T-helper 1 cell treated with Interleukin-12 subunit alpha and Interleukin-12 subunit beta and Interleukin-4 antibody, amounts not matched to agents 30 ng/mL and 1 ng/mL, for 36 hours (primary cell): ENCODE measurements around the gene TRIOBP. TPM values are rescaled to one million over a fixed set of nuclear protein-coding genes. Genes with fewer than 3 reads are reported as not detected.

Experiments
- intact Hi-C: fragments of 100-400 bp; cut with micrococcal nuclease; formaldehyde crosslinking; loops from one replicate; pipeline ENCODE4 v1.15.1; 2024
- total RNA-seq: library from RNA; stranded (reverse); gene quantifications from 2 replicates; pipeline ENCODE4 v1.2.3, GENCODE V29; 2022

The TRIOBP gene
- total RNA-seq, 1 donor from 2014 or later, result 45.8 TPM

DNA sequence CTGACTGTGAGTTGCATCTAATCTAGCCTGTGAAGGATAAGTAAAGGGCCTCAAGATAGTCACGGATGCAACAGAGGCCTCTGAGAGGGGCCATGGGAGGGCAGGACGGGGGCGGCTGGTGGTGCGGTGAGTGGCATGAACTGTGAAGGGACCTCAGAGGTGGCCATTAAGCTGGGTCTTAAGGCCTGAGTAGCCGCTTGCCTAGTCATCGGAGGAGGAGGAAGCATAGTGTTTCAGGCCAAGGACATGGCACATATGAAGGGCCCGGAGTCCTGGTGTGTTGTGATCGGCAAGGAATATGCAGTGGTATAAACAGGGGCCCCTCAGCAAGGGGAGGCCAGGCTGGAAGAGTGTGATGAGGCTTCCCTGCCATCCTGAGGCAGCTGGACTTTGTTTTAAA, 51.8 kb downstream of the TRIOBP start:
- intact Hi-C loops, result loop anchor here (5.0 kb wide), 1 partner anchor 61 kb away; the partner anchor contains the start of gene NOL12

- intact Hi-C loops, result loop anchor here (5.0 kb wide), 1 partner anchor 62 kb away; the partner anchor contains the start of gene NOL12
Observed at GRCh38 chr22:37749226-37749625, 52.4 kb downstream of the TRIOBP start.

GRCh38 chr22:37749831-37750595, 53.2 kb downstream of the TRIOBP start:
- intact Hi-C loops, result loop anchor here (5.0 kb wide), 1 partner anchor 63 kb away; the partner anchor contains the start of gene NOL12

DNA sequence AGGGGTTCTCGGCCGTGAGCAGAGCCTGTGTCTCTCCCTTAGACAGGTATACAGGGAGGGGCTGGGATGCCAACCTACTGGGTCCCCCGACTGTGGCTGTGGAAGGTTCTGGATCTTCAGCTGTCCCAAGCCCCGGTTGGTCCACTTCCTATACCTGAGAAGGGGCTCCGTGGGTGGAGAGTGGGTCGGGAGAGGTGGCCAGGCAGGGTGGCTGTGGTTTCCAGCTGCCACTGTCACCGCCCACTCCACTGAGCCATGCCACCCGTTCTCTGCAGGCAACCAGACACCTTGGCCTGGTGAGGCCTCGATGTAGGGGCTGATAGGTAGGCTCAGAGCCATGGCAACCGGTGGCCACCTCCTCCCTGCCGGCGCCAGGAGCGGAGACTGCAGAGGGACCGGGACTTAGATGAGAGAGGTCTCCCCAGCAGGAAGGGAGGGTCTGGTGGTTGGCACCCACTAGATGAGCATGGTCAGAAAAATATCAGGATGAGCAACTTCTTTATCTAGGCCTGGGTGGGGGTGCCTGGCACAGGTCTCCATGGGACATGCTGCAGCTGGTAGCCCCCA, 53.8 kb downstream of the TRIOBP start:
- intact Hi-C loops, result no loop called here

- intact Hi-C loops, result no loop called here
Observed at GRCh38 chr22:37751449-37752188, 54.8 kb downstream of the TRIOBP start.

GRCh38 chr22:37752189-37753087, 55.6 kb downstream of the TRIOBP start:
- intact Hi-C loops, result no loop called here

- intact Hi-C loops, result no loop called here
Observed at GRCh38 chr22:37753746-37754145, 56.9 kb downstream of the TRIOBP start.

GRCh38 chr22:37757663-37758062, 60.8 kb downstream of the TRIOBP start:
- intact Hi-C loops, result no loop called here

DNA sequence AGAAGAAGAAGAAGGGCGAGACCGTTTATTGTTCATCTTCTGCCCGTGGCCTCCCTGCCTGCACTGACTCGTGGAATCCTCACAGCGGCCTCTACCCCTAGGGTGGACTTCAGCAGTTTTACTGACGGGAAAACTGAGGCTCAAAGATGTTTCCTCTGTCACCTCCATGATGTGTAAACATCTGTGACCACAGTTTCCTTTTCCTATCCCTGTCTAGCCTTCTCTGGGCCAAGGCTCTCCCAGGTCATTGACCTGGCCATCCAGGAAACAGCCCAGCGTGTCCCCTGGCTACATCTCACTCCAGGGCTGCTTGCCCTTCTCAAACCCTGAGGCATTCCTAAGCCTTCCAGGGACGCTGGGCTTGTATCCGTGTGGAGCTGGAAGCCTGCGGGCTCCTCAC, 61.8 kb downstream of the TRIOBP start:
- intact Hi-C loops, result no loop called here

DNA sequence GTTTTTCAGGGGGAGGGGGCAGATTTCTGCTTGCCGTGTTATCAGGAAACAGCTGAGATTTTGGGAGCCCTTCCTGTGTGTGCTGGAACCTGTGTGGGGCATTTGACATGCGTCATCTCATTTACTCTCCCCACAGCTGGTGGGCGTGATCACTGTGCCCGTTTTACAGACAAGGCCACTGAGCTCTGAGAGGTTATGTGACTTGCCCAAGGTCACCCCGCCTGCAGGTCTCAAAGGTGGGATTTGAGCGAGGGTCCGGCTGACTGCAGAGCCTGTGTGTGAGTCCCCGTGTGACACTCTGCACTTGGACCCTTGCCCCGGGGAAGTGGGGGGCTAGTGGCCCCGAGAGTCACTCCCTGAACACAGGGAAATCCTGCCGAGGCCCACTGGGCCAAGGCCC, 62.4 kb downstream of the TRIOBP start:
- intact Hi-C loops, result no loop called here

DNA sequence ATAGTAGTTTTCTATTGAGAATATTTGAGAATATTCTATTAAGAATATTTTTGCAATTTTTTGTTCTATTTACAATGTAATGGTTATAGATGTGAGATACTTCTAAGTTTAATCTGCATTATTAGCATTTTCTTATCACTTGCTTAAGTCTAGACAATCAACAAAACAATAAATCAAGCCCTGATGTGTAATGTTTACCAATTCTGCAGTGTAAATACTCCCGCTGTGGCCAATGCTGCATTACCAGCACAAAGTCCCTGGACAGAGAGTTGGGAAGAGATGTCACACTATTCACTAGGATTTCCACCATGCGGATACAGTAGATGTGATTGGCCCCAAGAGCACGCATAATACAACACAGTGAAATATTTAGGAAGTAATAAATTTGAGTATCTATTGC, 63.3 kb downstream of the TRIOBP start:
- intact Hi-C loops, result no loop called here

- intact Hi-C loops, result no loop called here
Observed at GRCh38 chr22:37762389-37762836, 65.6 kb downstream of the TRIOBP start.

DNA sequence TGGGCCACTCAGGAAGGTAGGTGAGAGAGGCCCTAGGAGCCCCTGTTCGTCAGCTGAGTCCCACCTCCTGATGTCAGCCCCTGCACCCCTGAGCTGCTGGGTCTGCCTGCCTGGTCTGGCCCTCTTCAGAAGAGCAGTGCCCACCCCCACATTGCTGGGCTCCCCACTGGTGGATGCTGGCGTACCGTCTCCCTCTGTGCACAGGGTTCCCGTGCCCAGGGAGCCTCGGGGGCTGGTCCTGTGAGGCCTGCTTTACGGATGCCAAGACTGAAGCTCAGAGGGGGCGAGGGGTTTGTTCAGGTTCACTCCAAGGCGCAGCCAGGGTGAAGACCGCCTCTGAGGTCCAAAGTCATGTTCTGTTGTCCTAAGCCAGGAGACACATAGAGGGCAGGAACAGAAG, 66.2 kb downstream of the TRIOBP start:
- intact Hi-C loops, result no loop called here

- intact Hi-C loops, result no loop called here
Observed at GRCh38 chr22:37763652-37764051, 66.8 kb downstream of the TRIOBP start.

DNA sequence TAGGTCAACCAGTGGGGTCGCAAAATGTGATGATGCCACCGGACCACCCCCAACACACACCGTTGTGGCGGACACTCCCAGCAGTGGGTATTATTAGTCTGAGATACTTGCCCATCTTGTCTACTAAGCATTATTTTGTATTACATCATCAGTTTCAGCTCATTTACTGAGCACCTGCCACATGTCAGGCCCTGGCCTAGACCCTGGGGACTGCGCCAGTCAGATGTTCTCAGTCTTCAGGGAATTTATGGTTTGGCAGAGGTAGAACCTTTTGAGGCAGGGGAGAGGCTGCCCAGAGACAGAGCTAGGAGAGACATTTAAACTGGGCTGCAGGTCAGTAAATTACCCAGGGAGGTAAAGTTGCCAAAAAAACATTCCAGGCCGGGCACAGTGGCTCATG, 67.8 kb downstream of the TRIOBP start:
- intact Hi-C loops, result no loop called here

GRCh38 chr22:37765498-37765897, 68.7 kb downstream of the TRIOBP start:
- intact Hi-C loops, result no loop called here

DNA sequence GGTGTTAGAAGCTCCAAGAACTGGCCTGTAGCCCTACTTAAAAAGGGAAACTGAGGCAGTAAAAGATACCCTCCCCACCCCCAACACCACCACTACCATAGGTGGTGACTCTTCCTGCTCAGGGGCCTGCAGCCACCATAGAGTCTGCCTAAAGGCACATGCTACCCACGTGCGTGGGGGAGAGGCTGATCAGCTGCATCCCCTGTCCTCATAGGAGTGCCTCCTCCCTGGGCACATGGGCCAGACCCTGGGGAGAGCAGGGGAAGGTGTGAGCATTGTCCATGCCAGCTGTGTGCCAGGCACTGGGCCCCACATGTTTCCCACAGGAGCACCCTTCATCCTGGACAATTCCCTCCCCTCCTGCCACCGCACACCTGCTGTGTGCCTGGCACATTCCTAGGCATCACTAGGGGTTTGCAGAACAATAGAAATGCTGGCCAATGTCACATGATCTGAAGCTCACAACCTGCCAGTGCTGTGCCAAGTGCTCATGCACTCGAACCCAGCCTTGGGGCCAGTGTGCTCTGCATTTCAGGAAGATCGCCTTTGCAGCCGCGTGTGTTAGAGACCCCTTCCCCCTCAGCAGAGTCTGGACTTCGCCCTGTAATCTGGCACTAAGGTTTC, 69.2 kb downstream of the TRIOBP start:
- intact Hi-C loops, result no loop called here

- intact Hi-C loops, result no loop called here
Observed at GRCh38 chr22:37768273-37768672, 71.4 kb downstream of the TRIOBP start.

GRCh38 chr22:37769056-37769455, 72.2 kb downstream of the TRIOBP start:
- intact Hi-C loops, result no loop called here

DNA sequence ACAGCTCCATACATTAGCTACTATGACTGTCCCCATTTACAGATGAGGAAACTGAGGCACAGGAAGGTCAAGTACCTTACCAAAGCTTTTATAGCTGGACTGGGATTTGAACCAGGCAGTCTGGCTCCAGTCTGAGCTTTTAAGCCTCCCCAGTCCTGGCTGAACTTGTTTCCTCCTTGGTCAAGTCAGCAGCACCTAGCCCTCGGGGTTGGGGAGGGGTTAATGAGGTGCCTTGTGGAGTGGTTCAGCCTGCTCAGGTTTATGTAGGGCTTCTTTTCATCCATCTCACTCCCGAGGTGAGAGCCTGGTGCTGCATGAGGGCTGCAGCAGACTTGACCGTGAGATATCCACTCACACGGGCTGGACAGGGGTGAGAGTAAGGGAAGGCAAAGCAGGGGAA, 74.2 kb downstream of the TRIOBP start:
- intact Hi-C loops, result no loop called here
